Vagina (tissue), 2 donors: ENCODE results near the gene ZDHHC1.

Experiments used
- CTCF ChIP-seq, 3 experiments: fragments of 450-650 bp in 2 of 3; fragments of 200-600 bp in 1 of 3; sonication (generic) in 1 of 3; IDR thresholded peaks; one replicate each; pipeline ENCODE4 v1.5.1; 2017 to 2019; ENCODE audit warnings: antibody characterized with exemption in 3 of 3, mild to moderate bottlenecking in 2 of 3, moderate library complexity in 2 of 3
- POLR2AphosphoS5 ChIP-seq, 2 donors: sonication (generic); formaldehyde crosslinking; IDR thresholded peaks; one replicate each; pipeline ENCODE4 v1.9.0; 2017; ENCODE audit warnings: antibody characterized with exemption in 2 of 2, mild to moderate bottlenecking in 2 of 2, low read depth in 1 of 2; ENCODE audit not compliant: insufficient read depth in 1 of 2

- TF ChIP-seq CTCF (IDR thresholded peaks at IDR 0.05) (no peak), POLR2AphosphoS5 (IDR thresholded peaks at IDR 0.05; ENCODE audit: insufficient read depth in 1 of 2, low read depth in 1 of 2) (no peak)
These were observed 26.4 kb upstream of the ZDHHC1 start for GRCh38 chr16:67442581-67443255.
